Stimulated activated CD8-positive, alpha-beta memory T cell treated with anti-CD3 and anti-CD28 coated beads, Interleukin-4, amount 100 ng/mL, for 48 hours (primary cell): ENCODE measurements around the gene JADE2.
"Not testable (repeated sequence)": the region's sequence is repeated elsewhere in the genome, so short reads cannot be mapped to it uniquely, and the experiment has no call there.

Experiments
- DNase-seq: peaks from one replicate; pipeline ENCODE4 v3.0.0-alpha.2; 2020

JADE2 gene

GRCh38 chr5:134508521-134509195 lies 16.8 kb upstream of the JADE2 start:
- DNase-seq, result no peak

GRCh38 chr5:134509308-134510040 lies 16.0 kb upstream of the JADE2 start:
- DNase-seq, result no peak

GRCh38 chr5:134510970-134511795 lies 14.3 kb upstream of the JADE2 start:
- DNase-seq, result peak; percentile 74

GRCh38 chr5:134511796-134512660 lies 13.4 kb upstream of the JADE2 start:
- no peak for DNase-seq

DNA sequence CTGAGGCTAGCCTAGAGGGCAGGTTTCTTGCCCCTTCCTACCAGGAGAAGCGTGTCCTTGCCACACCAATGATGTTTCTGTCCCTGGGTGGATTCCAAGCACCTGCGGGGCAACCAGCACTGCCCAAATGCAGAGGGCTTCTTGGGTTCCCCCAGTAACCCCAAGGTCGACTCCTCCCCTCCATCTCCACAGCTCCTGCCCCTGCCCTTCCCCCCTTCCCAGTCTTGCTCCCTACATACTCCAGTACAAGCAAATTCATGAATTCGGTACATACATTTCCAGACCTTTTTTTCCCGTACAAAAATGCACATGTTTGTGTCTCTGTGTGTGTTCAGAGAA lies 12.8 kb upstream of the JADE2 start:
- DNase-seq, result no peak

DNA sequence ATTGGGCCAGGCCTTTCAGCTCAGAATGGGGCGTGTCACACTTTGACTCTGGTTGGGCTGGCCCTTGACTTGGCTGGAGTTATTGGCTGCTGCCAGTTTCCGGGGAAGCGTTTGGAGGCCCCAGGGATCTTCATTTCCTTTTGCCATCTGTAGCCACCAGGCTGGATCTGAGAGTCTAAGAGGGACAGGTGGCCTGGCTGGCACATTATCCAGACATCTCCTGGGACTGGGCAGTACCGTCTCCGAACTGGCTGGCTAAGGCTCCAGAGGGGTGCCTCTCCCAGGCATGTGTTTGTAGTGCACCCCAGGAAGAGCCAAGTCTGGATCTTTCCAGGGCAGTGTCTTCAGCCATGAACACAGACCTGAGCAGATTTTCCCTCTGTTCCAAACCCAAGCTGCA lies 9.7 kb upstream of the JADE2 start:
- no peak for DNase-seq

DNA sequence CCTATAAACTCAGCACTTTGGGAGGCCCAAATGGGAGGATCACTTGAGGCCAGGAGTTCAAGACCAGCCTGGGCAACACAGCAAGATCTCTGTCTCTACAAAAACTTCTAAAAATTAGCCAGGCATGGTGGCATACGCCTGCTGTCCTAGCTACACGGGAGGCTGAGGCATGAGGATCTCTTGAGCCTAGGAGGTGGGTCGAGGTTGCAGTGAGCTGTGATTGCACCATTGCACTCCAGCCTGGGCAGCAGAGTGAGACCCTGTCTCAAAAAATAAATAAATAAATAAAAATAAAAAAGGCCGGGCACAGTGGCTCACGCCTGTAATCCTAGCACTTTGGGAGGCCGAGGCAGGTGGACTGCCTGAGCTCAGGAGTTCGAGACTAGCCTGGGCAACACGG lies 8.5 kb upstream of the JADE2 start:
- not testable (repeated sequence) for DNase-seq

DNA sequence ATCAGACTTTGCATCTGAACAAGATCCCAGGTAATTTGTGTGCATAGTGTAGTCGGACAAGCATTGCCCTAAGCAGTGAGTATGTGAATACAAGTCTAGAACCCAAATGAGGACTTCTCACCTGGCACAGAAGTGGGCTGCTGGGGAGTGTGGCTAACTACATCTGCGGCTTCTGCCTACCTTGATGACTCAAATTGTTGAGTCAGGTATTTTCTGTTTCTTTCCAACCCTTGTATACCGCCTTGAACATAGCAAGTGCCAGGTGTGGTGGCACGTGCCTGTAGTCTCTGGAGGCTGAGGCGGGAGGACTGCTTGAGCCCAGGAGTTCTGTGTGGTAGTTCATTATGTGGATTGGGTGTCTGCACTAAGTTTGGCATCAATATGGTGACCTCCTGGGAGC lies 7.9 kb upstream of the JADE2 start:
- no peak for DNase-seq

DNA sequence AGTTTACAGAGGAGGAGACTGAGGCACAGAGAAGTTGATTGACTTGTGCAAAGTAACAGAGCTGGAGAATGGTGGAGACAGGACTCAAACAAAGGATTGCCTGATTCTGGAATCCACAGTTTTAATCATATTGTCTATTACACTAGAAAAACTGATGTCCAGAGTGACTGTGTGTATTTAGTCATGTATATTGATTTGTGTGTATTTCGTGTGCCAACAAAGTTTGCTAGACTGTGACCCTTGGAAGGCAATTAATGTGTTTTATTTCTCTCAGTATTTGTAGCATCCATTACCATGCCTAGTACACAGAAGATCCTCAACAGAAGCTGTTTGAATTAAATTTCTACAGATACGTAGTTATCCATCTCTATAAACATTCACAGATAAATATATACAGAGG lies 5.5 kb upstream of the JADE2 start:
- DNase-seq, result no peak

- DNase-seq, result no peak
These were observed 3.6 kb upstream of the JADE2 start for GRCh38 chr5:134521841-134522240.

DNA sequence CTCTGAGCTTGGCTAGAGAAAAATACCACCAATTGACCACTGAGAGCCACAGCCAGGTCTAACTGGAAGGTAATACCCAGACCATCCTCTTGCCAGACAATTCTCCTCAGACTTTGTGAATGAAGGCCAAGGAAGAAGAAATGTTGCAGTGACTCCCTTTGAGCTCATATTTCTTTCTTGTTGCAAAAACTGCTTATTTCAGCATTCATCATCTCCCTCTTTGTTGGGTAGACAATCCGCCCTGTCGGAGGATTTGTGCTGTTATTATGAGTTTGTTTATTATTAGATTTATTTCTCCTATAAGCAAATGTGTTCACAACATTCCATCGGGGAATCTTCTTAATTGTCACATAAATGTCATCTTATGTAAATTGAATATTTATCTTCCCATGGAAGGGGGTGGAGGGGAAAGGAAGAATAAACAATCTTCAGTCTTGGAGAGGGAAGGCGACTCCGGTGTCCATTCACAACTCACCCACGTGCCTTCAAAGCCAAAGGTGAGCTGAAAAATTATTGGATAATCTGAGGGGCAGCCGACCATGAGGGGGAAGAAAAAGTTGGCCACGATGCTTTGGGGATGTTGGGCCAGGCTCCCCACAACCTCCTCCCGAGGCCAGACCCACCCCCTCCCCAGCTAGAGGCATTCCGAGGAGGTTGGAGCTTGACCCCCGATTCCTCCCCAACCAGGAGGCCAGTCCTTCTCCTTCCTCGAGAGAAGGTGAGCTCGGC lies 1.8 kb upstream of the JADE2 start:
- DNase-seq, result no peak

DNA sequence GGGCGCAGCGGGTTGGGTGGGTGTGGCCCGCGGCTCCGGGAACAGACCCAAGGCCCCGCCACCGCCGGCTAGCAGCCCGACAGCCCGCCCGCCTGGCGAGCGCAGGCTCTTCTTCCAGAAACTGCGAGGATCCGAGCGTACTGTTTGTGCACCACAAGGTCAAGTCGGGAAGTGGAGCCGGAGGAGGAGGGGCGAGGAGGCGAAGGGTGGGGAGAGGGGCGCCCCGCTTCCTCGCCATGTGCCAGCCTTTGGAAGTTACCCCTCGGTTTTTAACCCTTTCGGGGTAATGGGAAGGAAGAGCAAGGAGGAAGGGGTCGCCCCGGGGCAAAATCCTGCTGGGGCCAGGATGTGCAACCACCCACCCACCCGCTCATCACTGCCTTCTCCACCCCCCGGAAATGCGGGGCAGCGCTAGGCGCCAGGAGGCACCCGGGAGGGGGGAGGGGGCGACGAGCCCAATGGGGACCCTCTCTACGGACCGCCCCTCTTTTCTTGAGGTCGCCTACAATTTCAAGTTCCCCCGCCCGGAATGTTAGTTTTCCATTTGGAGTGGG lies 1.1 kb upstream of the JADE2 start:
- DNase-seq, result peak; percentile 80

DNA sequence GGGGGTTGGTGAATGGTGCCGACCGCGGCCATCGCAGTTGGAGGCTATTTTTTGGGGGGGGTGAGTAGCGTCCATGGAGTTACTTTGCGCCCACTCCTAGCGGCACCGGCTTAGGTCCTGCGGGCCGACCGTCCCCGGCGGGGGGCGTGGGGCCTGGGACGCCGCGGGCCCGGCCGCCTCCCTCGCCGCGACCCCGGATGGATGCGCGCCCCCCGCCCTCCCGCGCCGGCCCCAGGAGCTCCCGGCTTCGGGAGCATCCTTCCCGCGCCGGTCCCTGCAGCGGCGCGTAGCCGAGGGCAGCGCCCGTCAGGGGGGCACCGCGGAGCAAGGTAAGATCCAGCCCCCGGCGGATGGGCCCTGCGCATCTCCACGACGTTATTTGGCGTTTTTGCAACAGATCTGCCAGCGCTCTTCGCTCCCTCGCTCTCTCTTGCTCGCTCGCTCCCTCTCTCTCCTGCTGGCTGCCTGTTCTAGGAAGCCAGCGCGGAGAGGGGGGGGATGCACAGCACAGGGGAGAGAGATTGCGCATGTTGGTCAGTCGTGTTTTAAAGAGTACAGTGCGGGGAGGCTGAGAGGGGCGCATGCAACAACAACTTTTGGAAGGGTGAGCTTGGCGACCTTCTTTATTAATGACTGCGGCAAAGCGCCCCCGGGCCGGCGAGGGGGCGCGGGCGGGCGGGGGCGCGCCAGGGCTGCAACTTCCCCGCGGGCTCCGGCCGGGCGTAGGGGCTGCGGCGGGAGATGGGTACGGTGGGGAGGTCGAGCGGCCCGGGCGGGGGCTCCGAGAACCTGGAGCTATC lies 413 bp downstream of the JADE2 start:
- peak; percentile 70 for DNase-seq

- peak; percentile 88 for DNase-seq
These were observed 1.1 kb downstream of the JADE2 start for GRCh38 chr5:134526483-134527155.

- DNase-seq, result peak; percentile 86
These were observed 1.9 kb downstream of the JADE2 start for GRCh38 chr5:134527156-134527960.

DNA sequence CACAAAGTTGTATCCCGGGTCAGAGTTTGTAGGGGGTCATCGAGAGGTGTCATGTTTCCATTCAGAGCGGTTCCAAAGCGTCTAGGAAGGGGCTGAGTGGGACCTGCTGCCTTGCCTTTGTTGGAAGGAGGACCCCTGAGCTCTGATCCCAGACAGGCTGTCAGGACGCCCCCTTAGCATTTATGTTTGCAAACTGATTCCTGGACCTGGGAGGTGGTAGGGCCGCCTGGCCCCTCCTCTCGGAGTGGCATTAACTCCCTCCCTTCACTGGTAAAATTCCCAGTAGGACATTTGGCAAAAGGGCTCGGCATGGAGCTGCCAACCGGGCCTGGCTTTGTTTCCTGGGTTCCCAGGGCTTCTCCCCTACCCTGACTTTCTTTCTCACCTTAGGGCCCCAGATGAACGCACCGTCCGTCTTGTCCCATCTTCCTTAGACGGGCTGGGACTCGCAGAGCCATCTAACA lies 2.5 kb downstream of the JADE2 start:
- DNase-seq, result no peak

DNA sequence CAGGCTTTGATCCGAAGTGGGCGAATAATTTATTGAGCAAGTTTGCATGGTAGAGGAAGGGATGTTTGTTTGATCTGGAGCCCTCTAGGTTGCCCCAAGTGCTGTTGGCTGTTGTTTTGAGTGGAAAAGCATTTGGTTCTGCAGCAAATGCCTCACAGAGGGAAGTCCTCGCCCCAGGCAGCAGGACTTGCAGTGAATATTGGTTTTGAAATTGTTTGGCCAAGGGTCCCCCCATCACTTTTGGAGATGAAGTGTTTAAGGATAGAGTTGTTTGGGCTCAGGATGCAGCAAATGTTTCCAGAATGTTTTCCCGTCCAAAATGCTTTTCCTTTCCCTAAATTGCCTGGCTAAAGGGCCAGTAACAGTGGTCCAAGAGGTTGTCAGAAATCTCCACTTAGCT lies 3.1 kb downstream of the JADE2 start:
- no peak for DNase-seq

DNA sequence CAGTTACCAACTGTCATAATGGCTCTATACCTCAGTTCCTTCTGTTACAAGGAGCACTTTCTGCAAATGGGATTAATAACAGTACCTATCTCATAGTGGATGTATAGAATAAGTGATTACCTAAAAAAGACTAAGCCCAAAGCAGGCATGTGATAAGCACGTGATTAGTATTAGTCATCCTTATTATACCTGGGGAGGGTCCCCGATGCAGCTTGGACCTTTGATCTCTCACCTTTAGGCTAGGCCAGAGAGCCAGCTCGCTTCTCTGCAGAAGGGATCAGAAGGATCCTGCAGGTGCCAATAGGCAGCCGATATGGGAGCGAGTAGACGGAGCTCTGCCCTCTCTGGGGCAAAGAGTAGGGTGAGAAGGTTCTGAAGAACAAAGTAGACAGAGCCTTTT lies 4.0 kb downstream of the JADE2 start:
- no peak for DNase-seq

DNA sequence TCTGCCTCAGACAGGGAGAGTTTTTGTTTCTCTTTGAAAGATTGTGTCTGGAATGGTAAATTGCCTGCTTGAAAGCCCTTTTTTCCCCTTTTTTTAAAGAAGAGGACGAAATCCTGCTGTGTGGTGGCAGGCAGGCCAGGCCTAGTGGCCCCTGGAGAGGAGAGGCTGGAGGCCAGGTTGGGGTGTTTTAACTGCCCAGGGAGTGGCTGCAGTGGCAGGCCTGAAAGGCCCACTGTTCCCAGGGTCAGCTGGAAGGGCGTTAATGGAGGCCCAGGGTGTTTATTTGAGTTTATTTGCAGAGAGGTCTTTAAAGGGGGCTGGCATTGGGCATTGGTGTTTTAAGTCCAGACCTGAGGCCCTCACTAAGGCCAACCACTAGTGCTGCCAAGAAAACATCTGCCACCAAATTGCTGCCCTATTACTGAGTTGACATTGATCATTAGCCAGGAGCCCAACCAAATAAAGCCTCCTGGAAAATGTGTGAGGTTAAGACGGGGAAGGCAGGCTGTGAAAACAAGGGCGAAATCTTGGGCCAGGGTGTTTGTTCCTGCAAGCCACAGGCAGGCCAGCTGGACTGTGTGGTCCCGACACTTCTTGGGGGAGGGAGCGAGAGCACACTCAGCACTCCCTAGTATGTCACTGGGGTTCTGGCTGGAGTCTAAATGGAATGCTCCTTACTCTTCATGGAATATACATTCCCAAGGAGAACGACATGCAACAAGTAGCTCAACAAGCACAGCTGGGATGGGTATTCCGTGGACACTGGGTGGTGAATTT lies 5.0 kb downstream of the JADE2 start:
- DNase-seq, result no peak
